ENCODE results near the gene SPIN3. TPM values are rescaled to one million over a fixed set of nuclear protein-coding genes. Genes with fewer than 3 reads are reported as not detected.

The SPIN3 gene
- total and polyA plus RNA-seq, 2 of the 8 experiments (the other 6 are each of a cell fraction or from before 2014, with no cell fraction given), result 9.1 to 13.3 TPM

GRCh38 chrX:56994375-56995270 is 718 bp downstream of the SPIN3 start:
- Histone ChIP-seq H2BK12ac (ENCODE audit: low read depth, low read length) (no peak overlapping the region), H3K23me2 (ENCODE audit: low read depth, low read length) (0 out of 2 replicates have a peak, but pooled peaks cover 4% of the 10 kb centered on the region), H3K27me3 (replicated peaks in 1 of 4; ENCODE audit: control insufficient read depth in 3 of 4, extremely low read depth in 1 of 4, insufficient read depth in 3 of 4, low read length in 3 of 4) (no peaks in the 10 kb centered on the region), H4K8ac (ENCODE audit: extremely low read depth, insufficient read depth, low read length) (peak overlapping the region; percentile 89; the same call in 1 of the 2 replicates), H3K79me2 (ENCODE audit: control insufficient read depth in 1 of 2, insufficient read depth in 2 of 2, low read length in 2 of 2) (peaks cover 0 to 11% of the 10 kb centered on the region in 2 experiments; a peak in 2 of 4 replicates), H3K9ac (replicated peaks in 1 of 4; ENCODE audit: extremely low read depth in 1 of 4, low read depth in 3 of 4, low read length in 3 of 4) (peak overlapping the region in 3 of 4 experiments; percentile 56 to 82 (median 70); a peak in 6 of 7 replicates), H3K4me2 (ENCODE audit: insufficient read depth in 1 of 2, low read depth in 2 of 2, low read length in 2 of 2) (peak overlapping the region; percentile 71 to 75), H3K79me1 (ENCODE audit: low read depth, low read length) (no peaks in the 10 kb centered on the region; the same call in 1 of the 2 replicates), H2BK120ac (replicated peaks; ENCODE audit: low read depth, low read length) (no peak overlapping the region), H3K23ac (ENCODE audit: insufficient read length) (no peak overlapping the region), H2BK5ac (ENCODE audit: low read depth, low read length) (no peak overlapping the region), H3K36me3 (ENCODE audit: control insufficient read depth in 2 of 4, insufficient read depth in 4 of 4, low read length in 3 of 4) (peaks cover 3 to 35% (median 15%) of the 10 kb centered on the region in 4 experiments; a peak in 7 of 8 replicates), H3K4me1 (replicated peaks in 1 of 4; ENCODE audit: control insufficient read depth in 3 of 4, insufficient read depth in 4 of 4, low read length in 3 of 4) (0 out of 7 replicates have a peak, but pooled peaks cover 0 to 7% (median 0%) of the 10 kb centered on the region in 4 experiments), H2BK15ac (ENCODE audit: low read length) (no peak overlapping the region), H4K20me1 (replicated peaks in 1 of 2; ENCODE audit: control insufficient read depth in 1 of 2, insufficient read depth in 2 of 2, low read length in 2 of 2) (no peaks in the 10 kb centered on the region), H4K5ac (ENCODE audit: insufficient read length, low read depth, low read length) (no peak overlapping the region), H3K27ac (ENCODE audit: low read depth, low read length) (peak overlapping the region; percentile 87; the same call in 1 of the 2 replicates), H3K4ac (replicated peaks; ENCODE audit: insufficient read length, low read depth, low read length) (peak overlapping the region; percentile 87), H4K91ac (replicated peaks; ENCODE audit: insufficient read length, low read length) (no peak overlapping the region), H3K4me3 (ENCODE audit: extremely low read depth in 1 of 4, insufficient read depth in 2 of 4, low read depth in 3 of 4, low read length in 4 of 4) (peak overlapping the region; percentile 63 to 83 (median 69)), H3K56ac (replicated peaks; ENCODE audit: insufficient read length, low read depth, low read length) (peak overlapping the region; percentile 54), H2AFZ (ENCODE audit: low read length) (no peak overlapping the region), H2AK5ac (ENCODE audit: low read depth, low read length) (no peak overlapping the region), H3K14ac (ENCODE audit: insufficient read length) (no peak overlapping the region), H3K9me3 (ENCODE audit: insufficient read depth in 2 of 2, low read depth in 1 of 2, low read length in 1 of 2) (no peaks in the 10 kb centered on the region), H3K18ac (ENCODE audit: extremely low read depth, low read length) (no peak overlapping the region; the same call in 1 of the 2 replicates), H2BK20ac (ENCODE audit: low read length) (no peak overlapping the region)
- no peak for DNase-seq (ENCODE audit: low read depth in 1 of 2, low spot score in 2 of 2)
- no peak for TF ChIP-seq CHD1 (IDR thresholded peaks at IDR 0.05; ENCODE audit: low read depth, low read length)
- no peak for TF ChIP-seq SP1 (IDR thresholded peaks at IDR 0.05; ENCODE audit: low read depth, low read length)
- TF ChIP-seq BRCA1 (IDR thresholded peaks at IDR 0.05; ENCODE audit: low read depth, low read length), result no peak
- POLR2A ChIA-PET (ENCODE audit: partially characterized antibody), result interaction anchor here (0.9 to 1.4 kb wide), 3 partner anchors 11 to 30 kb away, joined by 3 to 4 read pairs (median 3); no protein-coding TSS in a partner anchor
- CTCF ChIA-PET (ENCODE audit: partially characterized antibody), result no interaction called here
- 30% methylated on average over 11 of the region's 26 CpGs; no CpG with 5 or more reads in 1 of the 2 experiments for WGBS, 2 experiments (ENCODE audit: extremely low coverage in 1 of 2, insufficient coverage in 1 of 2, insufficient read length in 1 of 2, insufficient replicate concordance in 2 of 2, low coverage in 1 of 2, low lambda C conversion rate in 2 of 2, missing lambda C conversion rate in 1 of 2)
- no peak for FAIRE-seq

Data from H1 (cell line).